ENCODE measurements around the gene F5. TPM values are rescaled to one million over a fixed set of nuclear protein-coding genes. Genes with fewer than 3 reads are reported as not detected.

The F5 gene
- total and polyA plus RNA-seq, 9 of the 15 experiments (the other 6 are each of a cell fraction or from before 2014, with no cell fraction given): 0.03 to 0.13 TPM; not detected in 7

GRCh38 chr1:169485431-169486280, 100.6 kb downstream of the F5 start, which contains the start of gene SLC19A2 (continued):
- TF ChIP-seq, protein P1, sequence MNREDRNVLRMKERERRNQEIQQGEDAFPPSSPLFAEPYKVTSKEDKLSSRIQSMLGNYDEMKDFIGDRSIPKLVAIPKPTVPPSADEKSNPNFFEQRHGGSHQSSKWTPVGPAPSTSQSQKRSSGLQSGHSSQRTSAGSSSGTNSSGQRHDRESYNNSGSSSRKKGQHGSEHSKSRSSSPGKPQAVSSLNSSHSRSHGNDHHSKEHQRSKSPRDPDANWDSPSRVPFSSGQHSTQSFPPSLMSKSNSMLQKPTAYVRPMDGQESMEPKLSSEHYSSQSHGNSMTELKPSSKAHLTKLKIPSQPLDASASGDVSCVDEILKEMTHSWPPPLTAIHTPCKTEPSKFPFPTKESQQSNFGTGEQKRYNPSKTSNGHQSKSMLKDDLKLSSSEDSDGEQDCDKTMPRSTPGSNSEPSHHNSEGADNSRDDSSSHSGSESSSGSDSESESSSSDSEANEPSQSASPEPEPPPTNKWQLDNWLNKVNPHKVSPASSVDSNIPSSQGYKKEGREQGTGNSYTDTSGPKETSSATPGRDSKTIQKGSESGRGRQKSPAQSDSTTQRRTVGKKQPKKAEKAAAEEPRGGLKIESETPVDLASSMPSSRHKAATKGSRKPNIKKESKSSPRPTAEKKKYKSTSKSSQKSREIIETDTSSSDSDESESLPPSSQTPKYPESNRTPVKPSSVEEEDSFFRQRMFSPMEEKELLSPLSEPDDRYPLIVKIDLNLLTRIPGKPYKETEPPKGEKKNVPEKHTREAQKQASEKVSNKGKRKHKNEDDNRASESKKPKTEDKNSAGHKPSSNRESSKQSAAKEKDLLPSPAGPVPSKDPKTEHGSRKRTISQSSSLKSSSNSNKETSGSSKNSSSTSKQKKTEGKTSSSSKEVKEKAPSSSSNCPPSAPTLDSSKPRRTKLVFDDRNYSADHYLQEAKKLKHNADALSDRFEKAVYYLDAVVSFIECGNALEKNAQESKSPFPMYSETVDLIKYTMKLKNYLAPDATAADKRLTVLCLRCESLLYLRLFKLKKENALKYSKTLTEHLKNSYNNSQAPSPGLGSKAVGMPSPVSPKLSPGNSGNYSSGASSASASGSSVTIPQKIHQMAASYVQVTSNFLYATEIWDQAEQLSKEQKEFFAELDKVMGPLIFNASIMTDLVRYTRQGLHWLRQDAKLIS (CRISPR knock-in tag; IDR thresholded peaks at IDR 0.05): peak; percentile 96
- TF ChIP-seq SETDB1 (IDR thresholded peaks at IDR 0.05; ENCODE audit: low read length) (no peak), ARNT (IDR thresholded peaks at IDR 0.05) (0 out of 4 replicates have a peak, but pooled peaks of 1 of the 2 experiments have one; percentile 60), ZNF282 (CRISPR knock-in tag; IDR thresholded peaks at IDR 0.05) (no peak), ZNF224 (CRISPR knock-in tag; IDR thresholded peaks at IDR 0.05) (no peak), ZNF583 (CRISPR knock-in tag; IDR thresholded peaks at IDR 0.05) (no peak), ZFP30 (CRISPR knock-in tag; IDR thresholded peaks at IDR 0.05; ENCODE audit: borderline replicate concordance) (no peak), HOMEZ (CRISPR knock-in tag; IDR thresholded peaks at IDR 0.05) (no peak), WHSC1 (IDR thresholded peaks at IDR 0.05; ENCODE audit: low read length) (no peak), PYGO2 (tag; IDR thresholded peaks at IDR 0.05) (no peak)
- TF ChIP-seq, protein P2, sequence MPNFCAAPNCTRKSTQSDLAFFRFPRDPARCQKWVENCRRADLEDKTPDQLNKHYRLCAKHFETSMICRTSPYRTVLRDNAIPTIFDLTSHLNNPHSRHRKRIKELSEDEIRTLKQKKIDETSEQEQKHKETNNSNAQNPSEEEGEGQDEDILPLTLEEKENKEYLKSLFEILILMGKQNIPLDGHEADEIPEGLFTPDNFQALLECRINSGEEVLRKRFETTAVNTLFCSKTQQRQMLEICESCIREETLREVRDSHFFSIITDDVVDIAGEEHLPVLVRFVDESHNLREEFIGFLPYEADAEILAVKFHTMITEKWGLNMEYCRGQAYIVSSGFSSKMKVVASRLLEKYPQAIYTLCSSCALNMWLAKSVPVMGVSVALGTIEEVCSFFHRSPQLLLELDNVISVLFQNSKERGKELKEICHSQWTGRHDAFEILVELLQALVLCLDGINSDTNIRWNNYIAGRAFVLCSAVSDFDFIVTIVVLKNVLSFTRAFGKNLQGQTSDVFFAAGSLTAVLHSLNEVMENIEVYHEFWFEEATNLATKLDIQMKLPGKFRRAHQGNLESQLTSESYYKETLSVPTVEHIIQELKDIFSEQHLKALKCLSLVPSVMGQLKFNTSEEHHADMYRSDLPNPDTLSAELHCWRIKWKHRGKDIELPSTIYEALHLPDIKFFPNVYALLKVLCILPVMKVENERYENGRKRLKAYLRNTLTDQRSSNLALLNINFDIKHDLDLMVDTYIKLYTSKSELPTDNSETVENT (CRISPR knock-in tag; IDR thresholded peaks at IDR 0.05): peak; percentile 75; the same call in 1 of the 2 replicates
- TF ChIP-seq, protein P3, sequence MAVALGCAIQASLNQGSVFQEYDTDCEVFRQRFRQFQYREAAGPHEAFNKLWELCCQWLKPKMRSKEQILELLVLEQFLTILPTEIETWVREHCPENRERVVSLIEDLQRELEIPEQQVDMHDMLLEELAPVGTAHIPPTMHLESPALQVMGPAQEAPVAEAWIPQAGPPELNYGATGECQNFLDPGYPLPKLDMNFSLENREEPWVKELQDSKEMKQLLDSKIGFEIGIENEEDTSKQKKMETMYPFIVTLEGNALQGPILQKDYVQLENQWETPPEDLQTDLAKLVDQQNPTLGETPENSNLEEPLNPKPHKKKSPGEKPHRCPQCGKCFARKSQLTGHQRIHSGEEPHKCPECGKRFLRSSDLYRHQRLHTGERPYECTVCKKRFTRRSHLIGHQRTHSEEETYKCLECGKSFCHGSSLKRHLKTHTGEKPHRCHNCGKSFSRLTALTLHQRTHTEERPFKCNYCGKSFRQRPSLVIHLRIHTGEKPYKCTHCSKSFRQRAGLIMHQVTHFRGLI (CRISPR knock-in tag; IDR thresholded peaks at IDR 0.05): no peak
